ENCODE results near the gene GNAT2.

GNAT2 gene

DNA sequence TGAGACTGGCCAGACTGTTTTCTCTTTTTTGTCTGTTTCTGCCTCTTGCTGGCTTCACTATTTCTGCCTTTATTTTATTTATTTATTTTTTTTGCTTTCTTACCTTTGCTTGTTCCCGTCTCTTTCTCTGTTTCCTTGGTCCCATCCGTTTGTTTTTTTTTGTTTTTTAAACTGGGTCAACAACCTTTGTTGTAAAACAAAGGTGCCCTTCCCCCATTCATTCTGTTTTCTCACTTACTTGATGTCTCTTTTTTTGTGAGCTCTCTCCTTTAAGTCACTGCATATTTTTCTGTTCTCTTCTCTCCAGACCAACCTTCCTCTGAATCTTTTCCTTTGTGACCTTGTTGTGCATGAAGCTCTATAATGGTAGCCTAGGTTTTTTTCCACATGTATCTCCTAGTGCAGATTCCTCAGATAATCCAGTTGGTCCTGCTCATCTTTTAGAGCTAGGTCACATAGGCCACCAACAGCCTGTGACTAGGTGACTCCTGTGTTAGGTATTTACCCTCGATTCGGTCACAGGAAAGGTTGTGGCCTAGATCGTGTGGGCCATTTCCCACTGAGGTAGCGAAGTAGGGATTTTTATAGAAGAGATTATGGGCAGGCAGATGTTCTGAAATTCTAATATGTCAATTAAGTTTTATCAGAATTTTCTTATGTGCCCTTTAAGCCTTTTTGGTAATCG is 55.1 kb downstream of the GNAT2 start:
- no peaks in the 10 kb centered on the region for H3K27me3 ChIP-seq (ENCODE audit: control insufficient read depth, insufficient read depth, low read length, poor library complexity, severe bottlenecking)
- H3K9me3 ChIP-seq (ENCODE audit: control insufficient read depth, low read length): no peaks in the 10 kb centered on the region
- H3K4me3 ChIP-seq (ENCODE audit: insufficient read depth, low read depth, low read length): no peak overlapping the region
- no peaks in the 10 kb centered on the region for H3K36me3 ChIP-seq (ENCODE audit: control insufficient read depth, insufficient read depth, low read length)
- no peak overlapping the region for H3K27ac ChIP-seq (ENCODE audit: insufficient read depth, low read depth, low read length, poor library complexity, severe bottlenecking)
- WGBS, 2 experiments: 53% methylated on average over 7 of the region's 7 CpGs
- H3K4me1 ChIP-seq (ENCODE audit: control insufficient read depth, insufficient read depth, low read length): peaks cover 18% of the 10 kb centered on the region

DNA sequence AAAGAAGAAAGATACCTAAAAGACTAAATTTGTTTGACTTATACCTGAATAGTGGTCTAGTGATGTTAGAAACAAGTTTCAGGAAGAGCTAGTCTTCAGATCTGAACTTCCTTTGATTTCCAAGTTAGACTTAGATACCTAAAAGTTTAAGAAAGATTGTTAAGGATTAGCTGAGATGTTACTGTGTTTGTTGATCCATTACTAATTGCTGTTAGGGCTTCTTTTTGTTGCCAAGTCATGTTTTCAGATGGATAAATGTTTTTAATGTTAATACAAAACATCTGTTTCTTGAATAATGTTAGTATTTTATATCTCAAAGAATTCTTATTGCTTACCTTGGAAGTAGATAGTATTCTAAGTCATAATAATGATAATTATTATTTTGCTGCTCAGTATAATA is 59.4 kb downstream of the GNAT2 start:
- Histone ChIP-seq H3K27ac (ENCODE audit: insufficient read depth, low read depth, low read length, poor library complexity, severe bottlenecking) (no peak overlapping the region), H3K4me1 (ENCODE audit: control insufficient read depth, insufficient read depth, low read length) (peaks cover 18% of the 10 kb centered on the region), H3K4me3 (ENCODE audit: insufficient read depth, low read depth, low read length) (no peak overlapping the region), H3K9me3 (ENCODE audit: control insufficient read depth, low read length) (no peaks in the 10 kb centered on the region), H3K36me3 (ENCODE audit: control insufficient read depth, insufficient read depth, low read length) (no peaks in the 10 kb centered on the region), H3K27me3 (ENCODE audit: control insufficient read depth, insufficient read depth, low read length, poor library complexity, severe bottlenecking) (no peaks in the 10 kb centered on the region)

DNA sequence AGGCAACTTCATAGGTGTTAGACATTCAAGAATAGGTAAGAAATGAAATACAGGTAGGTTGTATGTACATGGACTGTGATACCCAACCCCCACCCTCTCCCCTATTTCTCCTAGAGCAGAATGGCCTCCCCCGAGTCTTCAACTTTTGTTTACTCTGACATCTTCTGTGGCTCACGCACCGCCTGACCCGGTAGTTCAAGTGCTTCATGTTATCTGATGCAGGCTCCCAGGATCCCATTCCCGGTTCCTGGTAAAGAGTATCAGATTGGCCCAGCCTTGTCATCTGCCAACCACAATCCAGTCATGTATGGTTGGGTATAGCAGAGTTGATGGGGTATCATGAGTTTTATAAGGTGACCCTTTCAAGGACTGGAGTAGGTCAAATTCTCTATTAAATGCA is 61.9 kb downstream of the GNAT2 start:
- Histone ChIP-seq H3K27me3 (ENCODE audit: control insufficient read depth, insufficient read depth, low read length, poor library complexity, severe bottlenecking) (no peaks in the 10 kb centered on the region), H3K9me3 (ENCODE audit: control insufficient read depth, low read length) (no peaks in the 10 kb centered on the region), H3K4me3 (ENCODE audit: insufficient read depth, low read depth, low read length) (no peak overlapping the region), H3K4me1 (ENCODE audit: control insufficient read depth, insufficient read depth, low read length) (no peaks in the 10 kb centered on the region), H3K36me3 (ENCODE audit: control insufficient read depth, insufficient read depth, low read length) (no peaks in the 10 kb centered on the region), H3K27ac (ENCODE audit: insufficient read depth, low read depth, low read length, poor library complexity, severe bottlenecking) (no peak overlapping the region)
- WGBS, 2 experiments: 89 to 96% methylated on average over 5 of the region's 5 CpGs

DNA sequence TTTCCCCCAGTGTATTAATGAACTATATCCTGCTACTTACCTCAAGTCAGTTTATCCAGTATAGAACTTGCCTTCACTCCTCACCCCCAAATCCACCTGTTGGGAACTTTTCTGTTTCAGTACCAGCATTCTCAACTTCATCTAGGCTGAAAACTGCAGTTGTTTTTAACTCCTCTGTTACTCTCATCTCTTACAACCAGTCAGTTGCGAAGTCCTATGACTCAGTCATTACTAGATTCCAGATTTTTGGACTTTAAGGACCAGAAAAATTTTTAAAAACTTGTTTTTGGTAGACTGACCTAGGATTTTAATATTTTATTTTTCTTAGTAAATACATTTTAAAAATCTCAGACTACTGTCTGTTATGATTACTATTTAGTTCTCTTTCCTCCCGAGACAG is 62.9 kb downstream of the GNAT2 start:
- WGBS, 2 experiments: 89 to 94% methylated on average over 2 of the region's 2 CpGs
- H3K27me3 ChIP-seq (ENCODE audit: control insufficient read depth, insufficient read depth, low read length, poor library complexity, severe bottlenecking): no peaks in the 10 kb centered on the region
- no peaks in the 10 kb centered on the region for H3K36me3 ChIP-seq (ENCODE audit: control insufficient read depth, insufficient read depth, low read length)
- H3K27ac ChIP-seq (ENCODE audit: insufficient read depth, low read depth, low read length, poor library complexity, severe bottlenecking): no peak overlapping the region
- no peaks in the 10 kb centered on the region for H3K4me1 ChIP-seq (ENCODE audit: control insufficient read depth, insufficient read depth, low read length)
- H3K4me3 ChIP-seq (ENCODE audit: insufficient read depth, low read depth, low read length): no peak overlapping the region
- no peaks in the 10 kb centered on the region for H3K9me3 ChIP-seq (ENCODE audit: control insufficient read depth, low read length)

Measured in ectodermal cell (in vitro differentiated cells).